HG03175 (cell line): Measurements from ENCODE around the gene MRPS2.
A peak's percentile ranks its signal among the peaks of the same experiment; 100 is the strongest.

Source experiments
- ATAC-seq: cut with Tn5 transposase; IDR thresholded peaks from one replicate; pipeline ENCODE4 v1.9.1; 2021; ENCODE audit warnings: mild to moderate bottlenecking, moderate library complexity; ENCODE audit not compliant: unreplicated experiment

The MRPS2 gene

DNA sequence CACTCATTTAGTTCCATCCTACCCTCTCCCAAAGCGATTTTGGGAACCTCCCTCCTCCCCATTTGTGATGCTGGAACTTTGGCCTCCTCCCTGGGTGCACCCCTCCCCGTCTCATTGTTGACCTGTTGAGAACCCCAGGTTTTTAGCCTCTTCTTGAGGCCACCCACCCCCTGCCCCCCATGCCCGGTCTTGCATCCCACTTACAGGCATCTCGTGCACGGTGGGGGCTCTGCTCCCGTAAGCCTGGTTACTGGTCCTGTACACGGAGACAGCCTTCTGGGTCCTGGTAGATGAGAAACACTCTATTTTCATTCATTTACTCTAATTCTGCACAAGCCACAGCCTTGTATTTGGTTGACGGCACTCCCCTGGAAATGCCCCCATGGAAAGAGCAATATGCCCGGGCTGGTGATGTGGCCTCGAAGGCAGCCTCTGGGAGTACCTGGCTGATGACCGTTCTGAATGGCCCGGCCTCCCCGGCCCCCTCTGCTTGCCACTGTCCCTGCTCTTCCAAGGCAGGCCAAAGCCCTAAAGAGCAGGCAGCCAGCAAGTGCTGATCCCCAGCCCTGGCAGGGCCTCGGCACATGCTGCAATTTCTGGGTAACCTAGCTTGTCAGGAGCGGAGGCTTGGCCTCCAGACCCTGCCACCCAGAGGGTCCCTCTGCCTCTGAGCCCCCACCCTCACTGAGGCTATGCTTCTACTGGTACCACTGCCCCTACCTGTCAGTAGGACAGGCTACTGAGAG is 1.9 kb upstream of the MRPS2 start:
- no peak for ATAC-seq

DNA sequence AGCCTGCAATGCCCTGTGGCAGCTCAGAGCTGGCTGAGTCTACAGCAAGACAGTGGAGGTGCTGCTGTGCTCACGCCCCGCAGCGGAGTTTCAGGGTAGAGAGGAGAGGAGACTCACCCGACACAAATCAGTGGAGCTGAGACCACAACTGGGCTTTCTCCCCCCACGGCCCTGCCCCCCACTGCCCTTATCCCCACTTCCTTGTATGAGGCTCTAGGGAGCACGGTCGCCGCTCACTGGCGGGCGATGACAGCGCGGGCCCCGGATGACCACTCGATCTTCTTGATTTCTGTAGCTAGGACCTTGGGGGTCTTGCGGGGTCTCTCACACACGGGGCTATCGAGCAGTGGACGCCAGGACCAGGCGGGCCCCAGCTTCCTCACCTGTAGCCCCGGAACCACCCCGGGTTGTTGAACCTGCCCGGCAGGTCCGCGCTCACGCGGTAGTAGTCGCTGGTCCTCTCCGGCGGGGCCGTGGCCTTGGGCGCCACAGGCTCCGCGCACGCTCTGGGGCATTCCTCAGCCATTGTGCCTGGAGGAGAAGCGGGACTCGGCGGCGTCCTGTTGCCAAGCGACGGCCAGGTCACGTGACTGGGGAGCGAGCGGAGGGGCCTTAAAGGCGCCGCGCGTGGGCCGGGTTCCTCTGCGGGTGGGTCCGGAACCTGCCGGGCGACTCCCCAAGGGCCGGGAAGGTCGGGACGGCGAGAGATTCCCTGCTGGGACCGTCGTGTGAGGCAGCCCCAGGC is 984 bp upstream of the MRPS2 start:
- peak; percentile 49 for ATAC-seq

DNA sequence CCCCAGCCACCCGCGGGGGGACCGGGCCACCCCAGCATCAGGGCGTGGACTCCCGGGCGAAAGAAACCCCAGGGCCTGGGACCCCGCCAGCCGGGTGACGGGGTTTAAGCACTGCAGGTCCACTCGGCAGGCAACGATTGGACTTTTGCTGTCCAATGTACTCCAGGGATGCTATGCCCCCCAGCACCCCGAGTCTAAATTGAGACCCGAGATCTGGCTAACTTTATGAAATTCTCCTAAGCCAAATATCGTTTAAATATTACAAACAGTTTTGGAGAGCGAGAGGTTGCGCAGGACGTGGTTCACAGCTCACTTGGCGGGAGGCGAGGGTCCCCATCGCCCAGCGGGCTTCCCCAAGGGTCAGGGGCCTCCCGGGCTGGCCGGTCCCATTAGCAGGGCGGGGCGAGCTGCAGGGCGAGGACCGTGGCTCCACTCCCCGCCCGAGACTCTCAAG is 384 bp upstream of the MRPS2 start:
- peak; percentile 4 for ATAC-seq

DNA sequence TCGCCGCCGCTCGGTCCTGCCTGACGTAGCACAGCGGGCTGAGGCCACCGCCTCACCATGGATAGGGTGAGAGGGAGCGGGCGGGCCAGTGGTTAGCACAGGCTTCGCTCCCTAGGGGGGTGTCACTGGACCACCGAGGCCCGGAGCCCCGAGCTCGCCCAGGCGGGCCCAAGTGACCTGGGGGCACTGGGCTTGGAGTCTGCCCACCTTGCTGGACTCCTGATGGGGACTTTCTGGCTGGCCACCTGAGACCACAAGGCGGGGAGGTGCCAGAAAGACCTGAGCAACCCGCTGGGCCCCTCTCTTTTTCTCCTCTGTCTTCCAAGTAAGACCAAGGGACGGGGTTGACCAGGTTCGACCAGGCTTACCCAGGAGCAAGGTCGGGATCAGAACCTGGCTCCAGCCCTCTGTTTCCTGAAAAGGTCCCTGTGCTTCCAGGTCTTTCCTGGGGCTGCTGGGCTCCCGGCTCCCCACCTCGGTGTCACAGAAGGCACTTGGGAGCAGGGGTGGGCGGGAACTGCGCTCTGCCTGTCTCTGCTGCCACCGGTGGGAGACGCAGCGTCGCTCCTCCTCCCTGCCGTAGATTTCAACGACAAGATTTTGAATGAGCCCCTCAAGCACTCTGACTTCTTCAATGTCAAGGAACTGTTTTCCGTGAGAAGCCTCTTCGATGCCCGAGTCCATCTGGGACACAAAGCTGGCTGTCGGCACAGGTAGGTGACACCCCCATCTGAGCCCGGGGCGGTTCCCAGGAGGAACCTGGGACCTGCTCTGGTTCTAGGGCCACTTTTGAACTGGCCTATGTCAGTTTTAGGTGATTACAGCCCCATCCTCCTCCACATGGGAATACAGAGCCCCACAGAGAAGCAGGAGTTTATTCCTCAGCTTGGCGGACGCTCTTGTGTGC is 1.0 kb downstream of the MRPS2 start:
- no peak for ATAC-seq

DNA sequence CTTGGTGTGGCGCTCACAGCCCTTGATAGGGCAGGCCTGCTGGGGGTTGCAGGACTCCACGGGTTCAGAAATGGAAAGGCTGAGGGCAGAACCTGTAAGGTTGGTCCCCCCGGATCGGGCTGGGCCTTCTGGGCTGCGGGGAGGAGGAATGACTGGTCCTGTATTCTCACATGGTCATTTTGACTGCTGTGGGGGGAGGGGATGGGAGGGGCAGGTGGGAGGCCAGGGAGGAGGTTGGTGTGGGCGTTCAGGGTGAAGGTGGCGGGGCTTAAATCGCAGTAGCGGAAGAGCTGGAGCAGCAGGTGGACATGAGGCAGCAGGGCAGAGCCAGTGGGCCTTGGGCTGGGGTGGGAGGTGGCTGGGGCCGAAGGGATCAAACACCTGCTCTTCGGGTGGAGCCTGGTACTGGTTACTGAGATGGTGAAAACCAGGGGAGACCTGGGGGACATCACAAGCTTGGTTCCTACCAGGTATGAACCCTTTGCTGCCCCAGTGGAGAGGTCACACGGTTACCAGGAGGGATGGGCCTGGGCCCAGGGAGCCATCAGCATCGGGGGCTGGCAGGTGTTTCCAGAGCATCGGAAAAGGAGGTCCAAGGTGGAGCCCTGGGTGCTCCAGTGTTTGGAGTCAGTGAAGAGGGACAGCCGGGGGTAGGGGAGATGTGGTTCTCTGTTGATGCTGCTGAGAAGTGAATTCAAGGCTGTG is 1.8 kb downstream of the MRPS2 start:
- ATAC-seq: no peak

DNA sequence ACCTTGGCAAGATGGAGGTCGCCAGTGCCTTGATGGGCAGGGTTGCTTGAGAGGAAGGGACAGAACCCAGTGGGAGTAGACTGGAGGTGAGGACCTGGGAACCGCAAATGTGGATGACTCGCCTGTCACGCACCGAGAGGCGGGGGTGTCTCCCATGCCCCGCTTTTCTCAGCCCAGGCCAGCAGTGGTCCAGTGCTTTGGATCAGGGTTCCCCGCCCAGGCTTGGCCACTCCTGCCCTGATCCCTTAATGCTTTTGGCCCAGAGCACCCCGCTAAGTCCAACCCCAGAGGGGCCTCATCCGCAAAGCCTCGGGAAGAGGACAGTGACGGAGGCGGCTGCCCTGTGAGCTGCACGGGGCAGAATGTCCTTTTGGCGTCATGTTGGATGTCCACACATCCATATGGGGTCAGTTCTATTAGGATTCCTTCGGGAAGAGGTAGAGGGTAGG is 2.4 kb downstream of the MRPS2 start:
- no peak for ATAC-seq

DNA sequence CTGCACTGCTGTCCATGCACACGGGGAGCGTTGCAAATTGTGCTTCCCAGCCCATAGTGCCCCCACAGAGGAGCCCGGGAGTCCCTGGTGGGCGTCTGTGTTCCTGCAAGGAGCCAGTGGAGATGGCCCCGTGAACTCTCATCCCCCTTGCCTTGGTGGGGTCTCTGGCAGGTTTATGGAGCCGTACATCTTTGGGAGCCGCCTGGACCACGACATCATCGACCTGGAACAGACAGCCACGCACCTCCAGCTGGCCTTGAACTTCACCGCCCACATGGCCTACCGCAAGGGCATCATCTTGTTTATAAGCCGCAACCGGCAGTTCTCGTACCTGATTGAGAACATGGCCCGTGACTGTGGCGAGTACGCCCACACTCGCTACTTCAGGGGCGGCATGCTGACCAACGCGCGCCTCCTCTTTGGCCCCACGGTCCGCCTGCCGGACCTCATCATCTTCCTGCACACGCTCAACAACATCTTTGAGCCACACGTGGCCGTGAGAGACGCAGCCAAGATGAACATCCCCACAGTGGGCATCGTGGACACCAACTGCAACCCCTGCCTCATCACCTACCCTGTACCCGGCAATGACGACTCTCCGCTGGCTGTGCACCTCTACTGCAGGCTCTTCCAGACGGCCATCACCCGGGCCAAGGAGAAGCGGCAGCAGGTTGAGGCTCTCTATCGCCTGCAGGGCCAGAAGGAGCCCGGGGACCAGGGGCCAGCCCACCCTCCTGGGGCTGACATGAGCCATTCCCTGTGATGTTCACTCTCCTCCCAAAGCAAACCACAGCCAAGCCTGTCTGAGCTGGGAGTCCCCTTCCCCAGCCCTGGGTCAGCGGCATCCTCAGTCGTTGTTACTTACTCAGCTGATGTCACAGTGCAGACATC is 3.1 kb downstream of the MRPS2 start:
- ATAC-seq: no peak

DNA sequence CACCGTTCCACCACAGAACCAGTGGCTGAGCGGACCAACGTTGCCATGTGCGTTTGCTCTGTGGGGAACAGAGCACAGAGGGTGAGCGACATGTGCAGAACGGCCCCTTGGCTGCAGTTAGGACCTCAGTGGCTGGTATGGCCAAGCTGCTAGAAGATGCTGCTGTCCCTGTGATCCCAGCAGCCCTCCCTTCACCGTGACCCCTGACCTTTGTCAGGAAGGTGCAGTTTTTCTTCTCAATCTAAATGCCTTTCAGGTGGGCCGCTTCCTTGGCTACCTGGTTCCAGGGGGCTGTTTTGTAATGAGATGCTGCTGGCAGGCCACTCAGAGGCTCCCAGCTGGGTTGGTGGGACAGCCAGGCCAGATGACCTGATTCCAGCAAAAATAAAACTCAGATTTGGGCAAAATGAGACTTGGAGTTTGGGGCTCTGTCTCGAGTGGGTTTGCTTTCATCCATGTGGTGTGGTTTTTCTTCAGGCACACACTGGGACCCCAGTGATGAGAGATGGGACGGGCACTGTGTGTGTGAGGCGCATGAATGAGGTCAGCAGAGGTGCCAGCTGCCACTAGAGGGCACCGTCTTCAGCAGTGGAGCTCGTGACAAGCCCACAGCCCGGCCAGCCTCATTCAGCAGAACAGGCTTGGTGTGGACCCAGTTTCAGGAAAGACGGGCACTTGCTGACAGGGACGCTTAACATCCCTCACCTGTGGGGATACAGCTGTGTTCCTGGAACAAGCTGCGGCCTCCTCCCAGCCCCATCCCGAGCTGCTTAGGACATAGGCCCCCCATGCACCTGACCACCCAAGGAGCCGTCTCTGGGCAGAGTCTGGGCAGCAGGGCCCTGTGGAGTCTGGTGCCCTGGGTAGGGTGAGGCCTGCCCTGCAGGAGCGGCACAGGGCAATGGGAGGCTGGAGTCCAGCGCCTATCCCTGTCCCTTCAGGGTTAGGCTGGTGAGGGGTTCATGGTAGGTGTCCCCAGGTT is 4.1 kb downstream of the MRPS2 start:
- no peak for ATAC-seq

DNA sequence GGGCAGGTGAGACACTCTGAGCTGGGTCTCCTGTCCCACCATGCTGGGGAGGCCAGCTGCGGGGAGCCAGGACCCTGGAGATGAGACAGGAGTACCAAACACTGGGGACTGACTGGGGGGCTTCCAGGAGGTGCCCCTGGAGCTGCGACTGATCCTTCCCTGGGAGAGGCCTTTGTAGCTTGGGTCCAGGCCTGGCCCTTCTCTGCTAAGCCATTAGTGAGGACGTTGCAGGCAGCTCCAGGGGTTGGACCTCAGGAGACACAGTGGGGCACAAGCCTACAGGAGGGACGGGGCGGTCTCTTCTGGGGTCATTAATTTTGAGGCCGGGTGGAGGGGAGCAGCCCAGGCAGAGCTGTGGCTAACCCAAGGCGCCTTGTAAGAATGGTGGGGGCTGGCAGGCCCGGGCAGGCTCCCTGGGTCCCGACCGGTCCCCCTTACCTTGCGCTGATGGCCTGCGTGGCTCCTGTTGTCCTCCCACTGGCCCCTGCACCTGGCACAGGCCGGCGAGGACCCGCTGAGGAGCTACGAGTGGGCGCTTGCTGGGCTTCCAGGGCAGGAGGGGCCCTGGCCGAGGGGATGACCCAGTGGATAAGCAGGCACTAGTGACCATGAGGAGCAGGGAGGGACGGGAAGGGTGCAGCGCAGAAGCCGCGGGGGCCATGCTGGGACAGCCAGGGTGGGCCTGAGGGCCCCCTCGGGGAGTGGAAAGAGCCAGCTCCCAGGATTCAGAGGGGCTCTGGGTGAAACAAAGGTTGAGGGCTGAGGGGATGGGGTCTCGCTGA is 5.1 kb downstream of the MRPS2 start:
- ATAC-seq: no peak

DNA sequence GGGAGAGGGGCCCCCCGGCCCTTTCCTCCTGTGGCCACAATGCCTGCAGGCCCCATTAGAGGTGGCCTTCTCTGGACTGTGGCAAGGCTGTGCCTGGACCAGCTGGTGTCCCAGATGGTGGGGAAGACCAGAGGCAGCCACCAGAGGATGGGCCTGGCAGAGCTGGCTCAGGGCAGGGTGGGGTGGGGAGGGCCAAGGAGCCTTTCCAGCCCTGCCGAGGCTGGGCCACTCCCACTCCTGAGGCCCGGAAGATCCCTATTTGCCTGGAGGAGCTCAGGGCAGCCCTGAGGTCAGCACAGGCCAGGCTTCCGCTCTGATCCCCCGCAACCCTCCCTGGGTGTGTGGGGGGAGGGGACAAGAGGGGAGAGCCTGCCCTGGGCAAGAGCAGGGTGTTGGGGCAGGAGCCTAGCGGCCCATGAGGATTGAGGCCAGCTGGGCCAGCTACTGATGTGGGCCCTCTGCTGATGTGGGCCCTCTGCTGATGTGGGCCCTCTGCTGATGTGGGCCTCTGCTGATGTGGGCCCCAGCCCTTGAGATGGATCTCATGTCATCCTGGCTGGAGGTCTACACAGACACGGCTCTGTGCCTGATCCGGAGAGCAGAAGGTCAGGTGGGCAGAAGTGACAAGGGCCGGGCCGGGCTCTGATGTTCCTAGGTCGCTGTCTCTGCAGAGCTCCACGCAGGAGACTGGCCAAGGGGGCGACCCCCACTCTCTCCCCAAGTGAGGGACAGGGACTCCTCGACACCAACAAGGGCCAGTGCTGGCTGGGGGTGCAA is 6.0 kb downstream of the MRPS2 start:
- no peak for ATAC-seq

DNA sequence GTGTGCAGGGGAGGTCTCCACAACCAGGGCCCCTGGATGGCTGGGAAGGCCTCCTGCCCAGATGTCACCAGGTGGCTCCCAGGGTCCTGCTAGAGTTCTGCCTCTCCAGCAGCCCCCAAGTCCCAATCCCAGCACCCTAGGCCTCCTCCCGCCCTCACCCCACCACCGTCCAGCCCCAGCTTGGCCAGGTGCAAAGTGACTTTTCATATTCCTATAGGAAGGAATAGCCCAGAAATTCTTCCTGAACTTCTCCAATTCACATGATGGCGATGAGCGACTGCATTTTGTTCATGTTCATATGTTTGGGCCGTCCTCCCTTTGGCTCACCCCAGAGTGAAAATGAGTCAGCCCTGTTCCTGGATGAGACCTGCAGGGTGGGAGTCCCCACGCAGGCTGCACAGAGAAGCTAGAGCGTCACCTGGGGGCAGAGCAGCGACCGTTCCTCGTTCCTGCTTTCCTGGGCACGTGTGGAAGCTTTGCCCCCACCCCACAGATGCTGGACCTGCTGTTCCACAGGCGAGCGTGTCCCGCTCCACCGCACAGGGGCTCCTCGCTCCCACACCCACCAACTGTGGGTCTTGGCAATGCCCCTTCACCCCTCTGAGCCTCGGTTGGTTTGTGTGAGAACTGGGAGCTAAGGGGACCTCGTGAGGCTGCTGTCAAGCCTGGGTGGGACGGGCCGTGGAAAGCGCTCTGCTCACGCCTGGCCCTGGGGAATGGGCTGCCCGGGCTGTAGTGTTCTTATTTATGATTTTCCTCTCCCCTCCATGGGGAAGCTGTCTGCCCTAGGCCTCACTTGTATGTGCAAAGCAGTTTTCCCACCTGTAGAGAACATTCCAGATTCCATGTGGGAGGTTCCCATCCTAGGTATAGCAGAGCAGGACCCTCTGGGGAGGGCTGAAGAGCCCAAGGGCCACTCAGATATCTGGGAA is 6.9 kb downstream of the MRPS2 start:
- no peak for ATAC-seq

DNA sequence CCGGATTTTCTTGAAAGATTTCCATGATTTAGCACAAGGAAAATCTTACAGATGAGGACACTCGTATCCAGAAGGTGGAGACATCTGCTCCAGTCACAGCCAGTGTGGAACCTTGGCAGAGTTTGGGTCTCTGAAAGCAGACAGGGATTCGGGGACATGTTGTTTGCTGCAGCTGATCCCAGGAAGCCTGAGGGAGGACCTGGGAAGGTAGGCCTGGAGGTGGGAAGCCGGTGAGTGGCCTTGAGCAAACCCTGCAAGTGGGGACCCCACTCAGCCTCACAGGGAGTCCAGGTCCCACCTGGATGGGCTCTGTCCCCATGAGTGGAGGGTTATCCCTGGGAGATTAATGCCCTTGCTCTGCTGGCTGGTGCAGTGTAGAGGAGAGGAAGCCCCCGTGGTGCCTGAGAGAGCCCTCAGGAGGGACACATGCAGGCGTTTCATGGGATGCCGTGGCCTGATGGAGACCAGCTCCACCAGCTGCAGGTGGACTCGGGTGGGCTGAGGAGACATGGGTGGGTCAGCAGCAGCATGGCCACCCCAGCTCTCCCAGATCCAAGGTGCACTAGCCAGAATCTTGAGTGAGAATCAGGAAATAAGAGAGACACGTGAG is 7.8 kb downstream of the MRPS2 start:
- no peak for ATAC-seq

DNA sequence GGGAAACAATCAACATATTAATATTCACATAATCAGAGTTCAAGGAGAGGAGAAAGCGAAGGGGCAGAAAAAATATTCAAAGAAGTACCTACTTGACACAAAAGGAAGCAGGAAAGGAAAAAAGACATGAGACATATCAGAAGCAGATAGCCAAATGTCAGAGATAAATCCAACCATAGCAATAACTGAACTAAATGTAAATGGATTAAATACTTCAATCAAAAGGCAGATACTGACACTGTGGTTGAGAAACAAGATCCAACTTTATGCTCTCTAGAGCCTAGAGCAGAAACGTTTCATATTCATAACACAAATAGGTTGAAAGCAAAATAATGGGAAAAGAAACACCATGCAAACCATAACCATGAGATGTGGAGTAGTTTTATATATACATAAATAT is 9.0 kb downstream of the MRPS2 start:
- ATAC-seq: no peak

DNA sequence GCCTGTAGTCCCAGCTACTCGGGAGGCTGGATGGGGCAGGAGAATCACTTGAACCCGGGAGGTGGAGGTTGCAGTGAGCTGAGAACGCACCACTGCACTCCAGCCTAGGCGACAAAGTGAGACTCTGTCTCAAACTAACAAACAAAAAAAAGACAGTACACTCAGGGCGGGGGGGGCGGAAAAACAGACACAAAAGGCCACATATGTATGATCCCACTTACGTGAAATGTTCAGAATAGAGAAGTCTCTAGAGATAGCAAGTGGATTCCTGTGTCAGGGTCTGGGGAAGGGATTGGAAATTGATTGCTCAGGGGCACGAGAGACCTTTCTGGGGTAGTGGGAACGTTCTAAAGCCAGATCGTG is 11.7 kb downstream of the MRPS2 start:
- no peak for ATAC-seq

DNA sequence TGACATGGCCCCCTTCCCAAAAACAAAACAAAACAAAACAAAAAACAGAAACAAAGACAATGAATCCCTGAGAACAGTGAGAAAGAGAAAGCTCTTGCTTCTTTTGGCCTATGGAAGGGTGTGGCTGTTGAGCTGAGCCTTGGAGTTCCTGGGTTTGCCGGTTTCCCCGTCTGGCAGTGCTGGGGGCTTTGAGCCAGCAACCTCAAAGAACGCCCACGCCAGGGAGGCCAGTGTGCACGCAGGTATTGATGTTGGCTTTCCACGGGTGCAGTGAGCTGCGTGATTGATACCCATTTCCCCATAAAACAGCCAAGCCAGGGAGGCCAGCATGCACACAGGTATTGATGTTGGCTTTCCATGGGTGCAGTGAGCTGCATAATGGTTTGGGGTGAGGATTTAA is 12.4 kb downstream of the MRPS2 start:
- no peak for ATAC-seq
